IPS-NIHi7 (cell line): Measurements from ENCODE around the gene OR51A7.
"Not testable (repeated sequence)": the region's sequence is repeated elsewhere in the genome, so short reads cannot be mapped to it uniquely, and the experiment has no call there.

Source experiments
- DNase-seq: peaks from one replicate; pipeline ENCODE4 v3.0.0; 2012; ENCODE audit warnings: mixed read lengths; ENCODE audit errors: extremely low spot score

OR51A7 gene

GRCh38 chr11:4903484-4903883 is at the start of gene OR51A7:
OR51A7 (plus strand) TSS chr11:4903783; CDS start chr11:4907370, 3,587 bp downstream.
- no peak for DNase-seq

DNA sequence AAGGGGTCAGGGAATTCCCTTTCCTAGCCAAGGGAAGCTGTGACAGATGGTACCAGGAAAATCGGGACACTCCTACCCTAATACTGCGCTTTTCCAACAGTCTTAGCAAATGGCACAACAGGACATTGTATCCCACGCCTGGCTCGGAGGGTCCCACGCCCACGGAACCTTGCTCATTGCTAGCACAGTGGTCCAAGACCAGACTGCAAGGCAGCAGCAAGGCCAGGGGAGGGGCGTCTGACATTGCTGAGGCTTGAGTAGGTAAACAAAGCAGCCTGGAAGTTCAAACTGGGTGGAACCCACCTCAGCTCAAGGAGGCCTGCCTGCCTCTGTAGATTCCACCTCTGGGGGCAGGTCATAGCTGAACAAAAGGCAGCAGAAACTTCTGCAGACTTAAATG is 49.3 kb upstream of the OR51A7 start:
- not testable (repeated sequence) for DNase-seq

- DNase-seq = peak; percentile 43
Measured at GRCh38 chr11:4862447-4863236, 40.9 kb upstream of the OR51A7 start.

DNA sequence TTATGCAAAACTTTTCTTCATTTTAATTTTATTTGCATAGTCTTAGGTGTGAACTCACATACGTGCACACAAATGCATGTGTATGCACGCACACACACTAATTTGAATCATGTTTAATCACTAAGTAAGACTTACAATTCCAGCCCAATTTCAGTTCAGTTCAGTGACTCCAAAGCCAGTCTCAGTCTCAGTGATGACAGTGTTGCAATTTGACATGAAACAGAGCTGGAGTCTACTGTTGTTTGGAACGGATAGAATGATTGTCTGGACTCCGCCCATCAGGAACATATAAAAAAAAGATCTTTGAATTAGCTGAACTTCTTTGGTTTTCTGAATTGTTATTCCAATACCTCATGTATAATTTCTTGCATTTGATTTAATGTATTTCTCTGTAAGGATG is 39.7 kb upstream of the OR51A7 start:
- no peak for DNase-seq

DNA sequence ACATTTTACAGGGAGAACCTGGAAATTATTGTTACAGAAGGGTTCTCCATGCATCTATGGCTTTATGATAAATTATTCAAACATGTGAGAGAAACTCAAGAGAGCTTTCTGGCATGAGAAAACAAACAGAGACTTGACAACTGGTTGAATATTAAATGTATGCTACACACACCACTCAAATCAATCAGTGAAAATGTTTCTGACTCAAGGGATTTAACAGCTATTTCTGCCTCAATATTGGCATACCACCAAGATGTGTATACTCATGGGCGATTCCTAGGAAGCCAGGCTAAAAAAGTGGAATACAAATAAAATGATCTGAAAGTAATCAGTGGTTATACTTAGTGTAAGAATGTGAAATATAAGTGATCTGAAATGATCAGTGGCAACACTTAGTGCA is 37.7 kb upstream of the OR51A7 start:
- no peak for DNase-seq

DNA sequence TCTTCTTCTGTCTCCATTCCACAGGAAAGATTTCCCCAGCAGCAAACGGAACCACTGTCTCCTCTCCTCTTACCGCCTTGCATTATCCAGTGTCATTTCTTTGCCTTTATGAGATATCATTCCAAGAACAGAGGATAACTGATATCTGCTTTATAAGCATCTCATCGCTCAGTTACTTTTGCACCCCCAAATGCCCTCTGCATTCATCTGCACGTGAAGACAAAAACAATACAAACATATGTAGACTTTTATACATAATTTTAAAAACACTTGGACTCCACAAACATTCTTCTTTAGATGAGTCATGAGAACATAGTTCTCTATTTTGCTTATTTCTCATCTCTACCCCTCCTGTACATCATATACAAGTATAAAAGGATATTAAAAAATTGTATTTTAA is 22.4 kb upstream of the OR51A7 start:
- no peak for DNase-seq

- no peak for DNase-seq
Measured at GRCh38 chr11:4881860-4882500, 21.6 kb upstream of the OR51A7 start, which contains the start of gene OR51T1. OR51T1 (plus strand) TSS chr11:4881900; CDS start chr11:4881900, 0 bp downstream.

DNA sequence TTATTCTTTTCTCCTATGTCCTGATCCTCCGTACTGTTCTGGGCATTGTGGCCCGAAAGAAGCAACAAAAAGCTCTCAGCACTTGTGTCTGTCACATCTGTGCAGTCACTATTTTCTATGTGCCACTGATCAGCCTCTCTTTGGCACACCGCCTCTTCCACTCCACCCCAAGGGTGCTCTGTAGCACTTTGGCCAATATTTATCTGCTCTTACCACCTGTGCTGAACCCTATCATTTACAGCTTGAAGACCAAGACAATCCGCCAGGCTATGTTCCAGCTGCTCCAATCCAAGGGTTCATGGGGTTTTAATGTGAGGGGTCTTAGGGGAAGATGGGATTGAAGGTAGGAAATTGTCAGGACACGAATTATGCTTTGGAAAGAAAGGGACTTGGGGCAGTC is 21.0 kb upstream of the OR51A7 start:
- DNase-seq = no peak

DNA sequence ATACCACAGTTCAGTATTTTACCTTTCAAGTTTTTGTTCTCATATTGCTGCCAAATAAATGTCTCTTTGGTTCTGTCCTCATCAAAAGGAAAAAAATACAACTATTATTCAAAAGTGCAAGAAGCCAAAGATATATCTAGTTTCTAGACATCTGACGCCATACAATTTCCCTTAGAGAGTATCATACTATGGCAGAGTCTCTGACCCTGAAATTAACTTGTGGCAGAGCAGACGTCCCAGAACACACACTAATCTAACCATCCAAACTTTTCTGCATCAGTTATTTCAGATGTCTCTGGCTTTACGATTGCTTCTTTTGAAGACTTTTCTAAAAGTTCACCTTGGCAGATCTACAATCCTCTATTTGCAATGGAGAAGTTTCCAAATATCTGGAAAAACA is 19.2 kb upstream of the OR51A7 start:
- no peak for DNase-seq

- no peak for DNase-seq
Measured at GRCh38 chr11:4886186-4886585, 17.4 kb upstream of the OR51A7 start.

- DNase-seq = no peak
Measured at GRCh38 chr11:4887591-4887990, 16.0 kb upstream of the OR51A7 start.

DNA sequence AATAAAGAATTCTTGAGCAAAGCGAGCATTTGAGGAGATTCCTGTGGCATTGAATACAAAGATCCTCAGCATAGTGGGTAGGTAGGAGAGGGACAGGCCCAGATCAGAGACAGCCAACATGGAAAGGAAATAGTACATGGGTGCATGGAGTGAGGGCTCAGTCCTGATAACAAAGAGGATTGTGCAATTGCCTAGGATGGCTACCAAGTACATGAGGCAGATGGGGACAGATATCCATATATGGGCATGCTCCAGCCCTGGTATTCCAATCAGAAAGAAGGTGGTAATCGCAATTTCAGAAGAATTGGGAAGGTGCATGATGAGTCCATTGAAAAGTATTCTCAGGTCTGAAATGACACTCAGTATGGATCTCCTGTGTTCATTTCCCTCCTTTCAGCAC is 13.3 kb upstream of the OR51A7 start:
- no peak for DNase-seq

DNA sequence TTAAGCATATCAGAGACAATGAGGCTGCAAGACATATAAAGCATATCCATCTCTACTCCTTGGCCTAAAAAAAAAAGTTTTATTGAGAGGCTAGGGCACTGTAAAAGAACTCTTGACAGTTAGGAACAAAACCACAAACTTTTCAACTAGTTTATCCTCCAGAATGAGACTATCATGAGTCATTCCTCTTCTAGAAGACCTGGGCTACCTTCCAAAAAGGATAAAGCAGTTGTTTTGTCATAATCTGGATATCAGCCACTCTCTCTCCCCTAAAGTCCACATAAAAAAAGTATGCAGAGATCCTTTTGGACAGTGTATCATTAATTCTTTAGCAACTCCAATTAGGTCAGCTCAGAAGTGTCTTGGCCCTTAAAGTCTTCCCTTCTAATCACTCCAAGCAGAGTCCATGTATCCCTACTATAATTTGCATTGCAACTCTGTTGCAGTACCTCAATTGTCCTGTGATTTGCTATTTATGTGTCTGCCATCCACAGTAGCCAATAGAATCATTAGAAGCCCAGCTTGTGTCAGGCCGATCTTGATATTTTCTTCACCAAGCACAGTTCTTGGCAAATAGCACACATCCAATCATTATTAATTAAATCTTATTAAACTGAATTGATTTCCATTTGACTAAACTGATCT is 11.5 kb upstream of the OR51A7 start:
- DNase-seq = peak; percentile 15

DNA sequence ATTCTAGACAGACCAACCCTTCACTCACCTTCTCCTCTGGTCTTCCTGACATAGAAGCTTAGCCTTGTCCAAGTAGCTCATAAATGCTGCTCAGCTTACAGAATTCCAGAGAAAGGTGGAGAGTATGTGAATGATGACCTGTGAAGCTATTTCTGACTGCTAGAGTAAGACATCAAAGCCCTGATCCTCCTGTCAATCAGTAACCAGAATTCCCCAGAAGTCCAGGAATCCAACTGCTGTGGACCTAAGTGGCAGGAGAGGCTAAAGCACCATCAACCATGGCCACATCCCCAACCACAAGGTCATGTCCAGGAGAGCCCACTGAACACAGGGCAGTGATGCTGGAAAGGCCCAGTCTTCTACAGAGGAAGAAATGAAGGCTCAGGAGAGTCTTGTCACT is 13.0 kb downstream of the OR51A7 start:
- no peak for DNase-seq

DNA sequence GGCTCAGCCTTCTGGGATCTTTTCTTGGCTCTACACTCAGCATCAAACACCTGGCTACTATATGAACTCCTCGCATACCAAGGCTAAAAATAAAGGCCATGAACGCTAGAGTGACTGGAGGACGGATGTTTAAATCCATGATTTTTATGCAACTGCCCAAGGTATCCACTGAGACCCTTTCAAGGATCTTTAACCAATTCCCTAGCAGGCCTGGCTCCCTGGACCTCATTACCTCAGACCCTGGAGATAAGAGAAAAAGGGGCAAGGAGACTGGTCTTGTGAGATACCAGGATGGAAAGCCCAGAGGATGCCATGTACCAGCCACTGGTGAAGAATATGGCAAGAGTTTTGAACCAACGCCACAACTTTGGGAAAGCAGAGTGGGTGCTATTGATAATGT is 15.7 kb downstream of the OR51A7 start, which contains the start of gene OR51G2:
Gene OR51G2, minus strand, starts transcription at position 101 of the 400 bp plus-strand sequence. CDS start 3,687 bp downstream, outside the sequence.
- DNase-seq = no peak

GRCh38 chr11:4921796-4922195 is 18.2 kb downstream of the OR51A7 start:
- DNase-seq = no peak

DNA sequence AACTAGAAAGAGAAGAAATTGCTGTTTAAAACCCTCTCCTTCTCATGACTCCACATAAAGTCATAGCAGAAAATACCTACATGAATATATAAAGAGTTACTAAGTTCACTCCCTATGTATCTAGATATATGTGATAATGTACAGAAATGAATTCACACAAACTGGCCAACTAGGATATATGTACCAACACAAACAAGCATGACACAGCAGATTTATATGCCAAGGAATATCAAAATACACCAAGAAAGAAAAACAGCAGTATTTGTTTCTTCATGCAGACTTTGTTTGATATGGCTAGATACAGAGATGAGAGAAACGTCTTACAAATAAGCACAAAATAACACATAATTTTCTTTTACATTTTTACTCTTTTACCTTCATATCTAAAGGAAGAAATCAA is 18.7 kb downstream of the OR51A7 start:
- no peak for DNase-seq

- no peak for DNase-seq
Measured at GRCh38 chr11:4924239-4924638, 20.7 kb downstream of the OR51A7 start, which contains the start of gene OR51G1. OR51G1 (minus strand) TSS chr11:4924339; CDS start chr11:4924339, 0 bp downstream.

DNA sequence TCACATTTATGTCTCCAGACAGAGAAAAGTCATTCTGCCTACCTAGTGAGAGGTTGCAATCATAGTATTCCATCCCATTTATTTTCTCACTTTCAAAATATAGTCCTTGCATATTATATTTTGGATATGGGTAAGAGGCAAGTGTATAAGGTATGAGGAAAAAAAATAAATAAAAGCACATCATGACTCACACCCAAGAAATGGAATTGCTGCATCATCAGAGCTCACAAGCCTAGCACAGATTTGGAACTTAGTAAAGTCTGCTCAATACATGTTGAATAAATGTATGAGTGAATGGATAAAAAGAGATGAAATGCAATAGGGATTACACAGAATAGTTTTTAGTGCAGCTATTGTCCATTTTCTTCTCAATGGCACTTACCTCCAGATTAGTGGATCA is 23.0 kb downstream of the OR51A7 start:
- no peak for DNase-seq

- DNase-seq = no peak
Measured at GRCh38 chr11:4932751-4933150, 29.2 kb downstream of the OR51A7 start.

DNA sequence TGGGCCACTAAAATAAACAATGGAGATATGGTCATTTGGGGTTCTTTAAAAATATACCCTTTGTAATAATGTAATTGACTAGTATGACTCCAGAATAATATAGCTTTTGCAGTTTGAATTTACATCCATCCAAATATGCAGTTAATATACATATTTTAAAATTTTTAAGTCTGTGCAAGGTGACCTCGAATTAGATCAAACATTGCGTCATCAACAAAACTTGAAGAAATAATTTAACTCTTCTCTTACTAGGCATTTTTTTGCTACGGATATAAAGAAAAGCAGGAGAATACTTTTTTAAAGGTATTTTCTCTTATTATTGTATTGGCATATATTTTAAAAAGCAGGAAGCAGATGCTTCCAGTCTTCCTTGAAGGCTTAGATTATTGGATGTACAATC is 33.2 kb downstream of the OR51A7 start:
- no peak for DNase-seq

DNA sequence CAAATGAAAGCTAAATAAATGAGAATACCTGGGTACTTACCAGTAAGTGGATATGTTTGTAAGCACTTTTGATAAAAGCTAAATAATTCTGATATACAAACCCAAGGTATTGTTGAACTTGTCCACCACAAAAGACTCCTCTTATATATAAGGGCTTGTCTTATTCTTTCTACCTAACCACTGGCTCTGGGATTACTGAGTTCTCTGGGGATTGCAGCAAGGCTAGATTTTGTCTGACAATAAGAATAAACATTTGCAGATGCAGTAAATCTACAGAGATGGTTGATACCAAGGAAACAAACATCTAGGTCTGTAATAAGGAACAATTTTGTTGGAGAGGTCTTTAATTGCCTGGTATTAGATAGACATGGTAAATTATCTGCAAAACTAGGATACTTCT is 43.9 kb downstream of the OR51A7 start, which contains the start of gene OR51A4:
Gene OR51A4, minus strand, starts transcription at position 101 of the 400 bp plus-strand sequence. CDS start 505 bp downstream, outside the sequence.
- DNase-seq = no peak
